ENCODE measurements around the gene HRCT1. TPM values are rescaled to one million over a fixed set of nuclear protein-coding genes. Genes with fewer than 3 reads are reported as not detected.

HRCT1 gene
- total and polyA plus RNA-seq, 7 donors, result 0.59 to 5.4 (median 1.8) TPM

- peak overlapping the region; percentile 54 for H3K27ac ChIP-seq
- peaks cover 15% of the 10 kb centered on the region for H3K4me1 ChIP-seq
- H3K36me3 ChIP-seq (ENCODE audit: insufficient read depth in 1 of 2, low read depth in 1 of 2), result no peaks in the 10 kb centered on the region
- no peaks in the 10 kb centered on the region for H3K9me3 ChIP-seq
- 80 to 88% (median 87%) methylated on average over 3 of the region's 3 CpGs for WGBS, 3 donors
- no peak for ATAC-seq
- TF ChIP-seq, protein P1, sequence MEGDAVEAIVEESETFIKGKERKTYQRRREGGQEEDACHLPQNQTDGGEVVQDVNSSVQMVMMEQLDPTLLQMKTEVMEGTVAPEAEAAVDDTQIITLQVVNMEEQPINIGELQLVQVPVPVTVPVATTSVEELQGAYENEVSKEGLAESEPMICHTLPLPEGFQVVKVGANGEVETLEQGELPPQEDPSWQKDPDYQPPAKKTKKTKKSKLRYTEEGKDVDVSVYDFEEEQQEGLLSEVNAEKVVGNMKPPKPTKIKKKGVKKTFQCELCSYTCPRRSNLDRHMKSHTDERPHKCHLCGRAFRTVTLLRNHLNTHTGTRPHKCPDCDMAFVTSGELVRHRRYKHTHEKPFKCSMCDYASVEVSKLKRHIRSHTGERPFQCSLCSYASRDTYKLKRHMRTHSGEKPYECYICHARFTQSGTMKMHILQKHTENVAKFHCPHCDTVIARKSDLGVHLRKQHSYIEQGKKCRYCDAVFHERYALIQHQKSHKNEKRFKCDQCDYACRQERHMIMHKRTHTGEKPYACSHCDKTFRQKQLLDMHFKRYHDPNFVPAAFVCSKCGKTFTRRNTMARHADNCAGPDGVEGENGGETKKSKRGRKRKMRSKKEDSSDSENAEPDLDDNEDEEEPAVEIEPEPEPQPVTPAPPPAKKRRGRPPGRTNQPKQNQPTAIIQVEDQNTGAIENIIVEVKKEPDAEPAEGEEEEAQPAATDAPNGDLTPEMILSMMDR (IDR thresholded peaks at IDR 0.05), result no peak
- intact Hi-C loops (cut with DNase I), result no loop called here
- H3K27me3 ChIP-seq (ENCODE audit: insufficient read depth in 3 of 3, low read length in 2 of 3), result no peaks in the 10 kb centered on the region
- no peak overlapping the region for H3K4me3 ChIP-seq
- no peak for DNase-seq
Measured at GRCh38 chr9:35918780-35919179, 12.8 kb downstream of the HRCT1 start.

DNA sequence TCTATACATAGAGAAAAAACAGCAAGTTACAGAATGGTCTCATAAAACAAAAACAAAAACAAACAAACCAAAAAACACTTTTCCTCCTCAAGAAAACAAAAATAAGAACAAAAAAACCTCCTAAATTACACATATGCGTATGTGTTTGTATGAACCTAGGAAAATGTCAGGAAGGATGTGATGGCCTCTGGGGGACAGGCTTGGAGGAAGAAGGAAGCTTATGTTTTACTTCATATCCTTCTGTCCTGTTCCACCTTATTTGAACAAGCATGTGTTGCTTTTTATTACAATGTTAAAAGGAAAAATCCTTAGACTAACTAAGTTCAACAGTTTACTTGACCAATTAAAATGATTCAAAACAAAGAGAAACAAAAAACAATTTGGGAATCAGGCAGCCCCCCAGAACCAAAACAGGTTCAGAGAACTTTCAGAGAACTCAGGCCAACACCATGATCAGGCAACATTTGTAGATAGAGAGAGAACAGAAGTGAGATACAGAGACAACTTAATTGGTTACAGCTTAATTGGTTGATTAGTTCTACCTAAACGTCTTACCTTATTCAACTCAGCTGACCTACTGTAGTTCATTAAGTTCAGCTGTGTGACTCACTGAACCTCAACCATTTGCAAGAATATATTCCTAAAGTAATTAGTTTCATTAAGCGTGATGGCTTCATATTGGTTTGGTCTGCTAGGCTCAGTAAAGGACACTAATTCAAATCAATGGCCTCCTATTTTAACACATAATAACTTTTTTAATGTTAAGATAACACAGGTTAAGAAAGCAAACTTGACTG is 13.4 kb downstream of the HRCT1 start:
- no peak for ATAC-seq
- TF ChIP-seq, protein P1 (IDR thresholded peaks at IDR 0.05), result no peak
- intact Hi-C loops (cut with DNase I), result no loop called here
- H3K4me3 ChIP-seq, result no peak overlapping the region
- H3K9me3 ChIP-seq, result no peaks in the 10 kb centered on the region
- no peaks in the 10 kb centered on the region for H3K27me3 ChIP-seq (ENCODE audit: insufficient read depth in 3 of 3, low read length in 2 of 3)
- peak overlapping the region; percentile 64 for H3K27ac ChIP-seq
- no peak for DNase-seq
- 65 to 80% (median 72%) methylated on average over 3 of the region's 3 CpGs for WGBS, 3 donors
- H3K4me1 ChIP-seq, result peaks cover 19% of the 10 kb centered on the region
- no peaks in the 10 kb centered on the region for H3K36me3 ChIP-seq (ENCODE audit: insufficient read depth in 1 of 2, low read depth in 1 of 2)

DNA sequence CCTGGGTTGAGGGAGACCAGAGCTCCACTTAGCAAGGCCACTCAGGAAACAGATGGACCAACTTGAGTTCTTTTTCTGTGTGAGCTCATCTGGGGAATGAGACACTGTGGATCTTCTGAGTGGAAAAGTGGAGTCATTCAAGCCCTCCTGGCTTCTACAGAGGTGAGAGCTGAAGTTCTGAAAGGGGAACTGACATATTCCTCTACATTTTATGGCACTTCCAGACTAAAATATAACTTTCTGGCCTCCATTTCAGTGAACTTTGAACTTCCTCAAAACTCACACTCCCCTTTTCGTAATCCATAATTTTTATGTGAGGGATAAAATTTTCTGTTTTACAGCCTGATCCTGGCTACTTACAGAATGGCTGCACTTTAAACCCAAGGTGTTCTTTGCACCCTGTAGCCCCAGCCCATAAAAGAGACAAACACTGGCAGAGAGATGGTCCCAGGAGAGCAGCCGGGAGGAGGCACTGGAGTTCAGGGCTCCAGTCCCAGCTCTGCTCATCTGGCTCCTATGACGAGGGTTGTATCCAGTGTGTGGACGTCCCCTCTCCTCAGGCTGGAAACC is 14.1 kb downstream of the HRCT1 start:
- ATAC-seq, result peak in 1 of 4 donors; percentile 38
- DNase-seq, result no peak
- peak overlapping the region; percentile 64 for H3K27ac ChIP-seq
- WGBS, 3 donors, result 59 to 67% (median 65%) methylated on average over 4 of the region's 4 CpGs
- H3K4me1 ChIP-seq, result peaks cover 19% of the 10 kb centered on the region
- no peaks in the 10 kb centered on the region for H3K36me3 ChIP-seq (ENCODE audit: insufficient read depth in 1 of 2, low read depth in 1 of 2)
- no peaks in the 10 kb centered on the region for H3K9me3 ChIP-seq
- TF ChIP-seq, protein P1 (IDR thresholded peaks at IDR 0.05), result no peak
- H3K27me3 ChIP-seq (ENCODE audit: insufficient read depth in 3 of 3, low read length in 2 of 3), result no peaks in the 10 kb centered on the region
- no peak overlapping the region for H3K4me3 ChIP-seq
- intact Hi-C loops (cut with DNase I), result no loop called here

DNA sequence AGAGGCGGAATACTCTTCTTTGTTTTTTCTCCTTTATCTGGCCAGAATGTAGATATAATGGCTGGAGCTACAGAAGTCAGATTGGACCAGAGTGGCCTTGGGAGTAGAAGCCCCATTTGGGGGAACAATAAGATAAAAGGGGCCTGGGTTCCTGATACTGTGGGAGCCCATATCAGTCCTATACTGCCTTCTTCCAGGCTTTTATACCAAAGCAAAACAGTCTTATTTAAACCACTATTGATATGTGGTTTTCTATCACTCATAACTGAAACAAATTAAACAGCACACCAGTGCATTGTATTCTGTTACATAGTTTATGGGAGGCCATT is 17.6 kb downstream of the HRCT1 start:
- H3K27me3 ChIP-seq (ENCODE audit: insufficient read depth in 3 of 3, low read length in 2 of 3), result no peaks in the 10 kb centered on the region
- H3K27ac ChIP-seq, result peak overlapping the region; percentile 51
- no peak overlapping the region for H3K4me3 ChIP-seq
- DNase-seq (no peak), ATAC-seq (no peak)
- no peaks in the 10 kb centered on the region for H3K36me3 ChIP-seq (ENCODE audit: insufficient read depth in 1 of 2, low read depth in 1 of 2)
- 92 to 100% (median 97%) methylated on average over 1 of the region's 1 CpG for WGBS, 3 donors
- no peaks in the 10 kb centered on the region for H3K9me3 ChIP-seq
- intact Hi-C loops (cut with DNase I), result no loop called here
- TF ChIP-seq, protein P1 (IDR thresholded peaks at IDR 0.05), result no peak
- peaks cover 19% of the 10 kb centered on the region for H3K4me1 ChIP-seq

All from psoas muscle (tissue), 8 donors.